ENCODE data around the gene AMIGO1.

Gene AMIGO1

DNA sequence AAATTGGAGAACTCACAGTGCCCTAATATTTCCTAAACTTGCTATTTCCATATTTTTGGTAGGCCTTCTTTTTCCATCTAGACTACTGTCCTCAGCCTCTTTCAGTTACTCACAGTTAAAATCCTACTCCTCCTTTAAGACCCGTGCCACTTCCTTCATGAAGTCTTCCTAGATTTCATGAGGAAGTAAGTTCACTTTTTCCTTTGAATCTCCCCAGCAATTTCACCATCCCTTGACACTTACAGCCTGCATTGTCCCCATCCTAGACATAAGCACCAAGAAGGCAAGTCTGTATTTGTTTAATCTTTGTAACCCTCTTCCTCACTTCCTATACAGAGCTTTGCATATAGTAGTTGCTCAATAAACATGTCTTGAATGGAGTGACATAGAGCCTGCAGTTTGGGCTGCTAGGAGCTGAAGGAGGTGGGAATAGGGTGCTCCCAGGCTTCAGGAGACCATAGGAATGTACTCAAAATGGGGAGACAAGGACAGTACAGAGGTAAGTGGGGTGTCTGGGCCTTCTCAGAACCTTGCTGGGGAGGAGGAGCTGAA is 24.9 kb upstream of the AMIGO1 start:
- DNase-seq (ENCODE audit: low read depth in 2 of 3, low spot score in 1 of 3) = no peak

DNA sequence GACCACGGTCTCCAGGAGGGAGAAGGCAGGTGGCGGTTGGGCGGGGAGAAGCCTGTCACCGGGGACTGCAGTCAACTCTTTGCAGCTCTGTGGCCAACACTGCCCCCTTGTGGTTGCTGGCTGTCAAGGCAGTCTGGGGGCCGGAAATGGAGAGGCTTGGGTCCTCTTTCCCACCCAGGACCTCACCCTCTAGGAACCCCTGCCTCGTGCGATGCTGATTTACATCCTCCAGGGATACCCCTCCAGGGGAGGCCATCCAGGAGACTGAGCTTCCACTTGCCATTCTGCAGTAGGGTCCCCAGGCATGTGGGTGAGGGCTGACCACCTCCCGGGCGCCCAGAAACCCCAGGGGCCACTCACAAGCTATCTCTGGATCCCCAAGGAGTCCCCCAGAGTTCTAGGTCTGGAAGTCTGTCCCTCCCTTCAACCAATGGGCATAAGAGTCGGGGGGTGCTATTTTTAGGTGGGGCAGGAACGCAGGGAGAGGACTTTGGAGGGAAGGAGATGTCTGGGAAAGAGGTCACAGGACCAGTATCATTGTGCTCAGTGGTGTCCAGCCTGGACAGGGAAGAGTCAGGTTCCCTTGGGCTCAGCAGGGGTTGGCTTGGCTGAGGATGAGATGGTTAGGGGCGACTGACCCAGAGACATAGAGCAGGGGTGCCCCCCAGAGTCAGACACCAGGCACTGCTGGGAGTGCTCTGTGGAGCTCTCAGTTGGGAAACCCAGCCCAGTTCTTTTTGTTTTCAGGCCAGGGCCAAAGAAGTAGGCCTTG is 23.0 kb upstream of the AMIGO1 start:
- peak; percentile 86 to 97 (median 87) for DNase-seq (ENCODE audit: low read depth in 2 of 3, low spot score in 1 of 3)

DNA sequence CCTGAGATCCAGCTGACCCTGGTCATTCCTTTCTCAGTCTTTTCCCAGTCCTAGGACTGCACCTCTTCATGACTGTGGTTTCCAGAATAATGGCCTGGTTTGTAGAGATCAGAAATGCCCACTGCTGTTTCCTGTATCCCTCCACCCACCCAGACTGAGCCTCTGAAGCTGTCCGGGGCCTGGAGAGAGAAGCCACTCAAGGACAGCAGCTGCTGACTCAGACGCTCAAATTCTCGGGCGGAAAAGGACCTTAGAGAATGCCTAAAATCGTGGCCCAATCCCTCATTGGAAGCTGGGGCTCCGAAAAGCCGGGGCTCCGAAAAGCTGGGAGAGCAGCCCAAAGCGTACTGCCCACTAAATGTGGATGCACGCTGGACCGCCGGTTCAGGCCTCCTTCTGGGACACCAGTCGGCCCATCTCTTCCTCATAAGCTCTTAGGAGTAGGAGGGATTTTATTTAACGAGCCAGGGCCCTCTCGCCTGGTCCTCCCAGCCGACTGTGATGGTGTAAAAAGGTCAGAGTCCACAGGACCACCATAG is 22.4 kb upstream of the AMIGO1 start:
- no peak for DNase-seq (ENCODE audit: low read depth in 2 of 3, low spot score in 1 of 3)

DNA sequence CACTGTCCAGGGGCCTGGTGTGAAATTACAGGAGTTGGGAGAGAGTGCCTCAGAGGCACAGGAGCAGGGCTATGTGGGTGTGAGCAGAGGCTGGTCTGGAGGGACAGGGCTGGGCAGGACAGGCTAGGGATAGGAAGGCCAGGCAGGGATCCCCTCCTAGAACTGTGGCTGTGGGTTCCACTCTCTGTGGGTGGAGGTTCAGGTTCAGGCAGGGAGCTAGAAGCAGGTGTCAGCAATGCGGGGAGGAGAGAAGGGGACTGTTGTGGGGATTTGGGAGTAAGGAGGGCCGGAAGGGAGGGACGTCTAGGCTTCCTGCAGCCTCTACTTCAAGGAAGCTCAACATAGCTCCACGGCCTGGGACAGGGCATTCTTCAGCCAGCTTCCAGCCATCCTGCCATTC is 21.9 kb upstream of the AMIGO1 start:
- no peak for DNase-seq (ENCODE audit: low read depth in 2 of 3, low spot score in 1 of 3)

DNA sequence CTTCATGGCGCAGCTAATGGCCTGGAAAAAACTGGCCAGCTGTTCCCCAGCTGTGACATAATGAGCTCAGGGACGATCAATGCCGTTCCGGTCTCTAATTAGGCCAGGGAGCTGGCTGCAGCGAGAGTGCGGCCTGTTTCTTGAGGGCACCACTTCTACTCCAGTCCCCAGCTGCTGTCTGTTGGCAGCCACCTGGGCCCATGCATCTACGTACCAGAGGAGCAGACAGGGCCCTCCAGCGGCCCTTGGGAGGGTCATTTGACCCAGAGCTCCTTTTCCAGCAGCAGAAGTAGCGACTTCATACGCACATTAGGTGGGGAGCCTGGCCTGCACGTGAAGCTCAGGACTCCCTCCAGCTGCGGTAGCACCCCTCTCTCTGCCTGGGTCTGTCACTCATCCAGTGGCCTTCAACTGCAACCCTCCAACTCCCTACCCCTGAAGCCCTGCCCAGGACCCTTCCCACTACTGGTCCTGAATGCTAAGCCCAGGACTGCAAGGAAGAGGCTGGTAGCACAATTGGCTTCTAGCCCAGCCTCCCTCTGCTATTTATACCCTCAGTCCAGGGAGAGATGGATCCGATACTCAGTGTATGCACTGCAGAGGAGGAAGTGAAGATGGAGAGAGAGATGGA is 21.0 kb upstream of the AMIGO1 start:
- no peak for DNase-seq (ENCODE audit: low read depth in 2 of 3, low spot score in 1 of 3)

DNA sequence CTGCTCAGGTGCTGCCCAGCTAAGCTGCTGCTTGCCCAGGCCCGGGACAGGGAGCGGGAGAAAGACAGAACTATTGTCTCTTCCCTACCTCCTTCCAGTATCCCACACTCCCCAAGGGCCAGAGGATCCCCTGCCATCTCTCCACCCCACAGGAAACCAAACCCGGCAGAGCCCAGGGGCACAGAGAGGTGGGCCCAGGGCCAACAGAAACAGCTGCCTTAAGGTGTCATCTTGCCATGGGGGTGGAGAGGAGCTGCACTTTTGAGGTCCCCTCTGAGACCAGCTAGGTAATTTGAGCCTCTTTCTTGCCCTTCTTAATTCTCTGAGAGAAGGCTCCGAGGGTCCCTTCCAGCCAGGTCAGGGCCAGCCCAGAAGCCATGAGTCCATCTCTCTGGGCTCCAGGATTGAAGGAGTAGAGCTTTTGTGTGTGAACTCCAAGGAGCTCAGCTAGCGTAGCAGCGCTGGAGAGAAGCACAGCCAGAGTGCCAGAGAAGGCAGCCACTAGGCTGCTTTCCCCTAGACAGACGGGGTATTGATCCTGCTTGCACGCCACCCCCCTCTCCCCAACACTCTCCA is 20.4 kb upstream of the AMIGO1 start:
- no peak for DNase-seq (ENCODE audit: low read depth in 2 of 3, low spot score in 1 of 3)

DNA sequence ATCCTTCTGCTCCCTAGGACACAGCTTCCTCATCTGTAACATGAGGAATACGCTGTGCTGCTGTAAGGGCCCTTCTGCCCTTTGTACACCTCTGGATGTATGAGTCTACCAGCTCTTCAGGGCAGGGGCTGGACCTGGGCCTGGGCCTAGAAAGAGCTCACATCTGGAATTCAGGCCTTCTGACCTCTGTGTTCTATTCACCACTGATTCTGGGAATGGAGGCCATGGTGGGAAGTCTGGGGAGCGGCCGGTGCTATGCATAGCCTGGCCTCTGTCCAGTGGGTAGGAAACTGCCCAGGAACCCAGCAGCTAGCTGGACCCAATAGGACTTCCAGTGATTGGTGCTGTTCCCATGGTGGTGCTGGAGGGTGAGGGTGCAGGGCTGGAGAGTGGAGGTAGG is 19.2 kb upstream of the AMIGO1 start:
- DNase-seq (ENCODE audit: low read depth in 2 of 3, low spot score in 1 of 3) = no peak

DNA sequence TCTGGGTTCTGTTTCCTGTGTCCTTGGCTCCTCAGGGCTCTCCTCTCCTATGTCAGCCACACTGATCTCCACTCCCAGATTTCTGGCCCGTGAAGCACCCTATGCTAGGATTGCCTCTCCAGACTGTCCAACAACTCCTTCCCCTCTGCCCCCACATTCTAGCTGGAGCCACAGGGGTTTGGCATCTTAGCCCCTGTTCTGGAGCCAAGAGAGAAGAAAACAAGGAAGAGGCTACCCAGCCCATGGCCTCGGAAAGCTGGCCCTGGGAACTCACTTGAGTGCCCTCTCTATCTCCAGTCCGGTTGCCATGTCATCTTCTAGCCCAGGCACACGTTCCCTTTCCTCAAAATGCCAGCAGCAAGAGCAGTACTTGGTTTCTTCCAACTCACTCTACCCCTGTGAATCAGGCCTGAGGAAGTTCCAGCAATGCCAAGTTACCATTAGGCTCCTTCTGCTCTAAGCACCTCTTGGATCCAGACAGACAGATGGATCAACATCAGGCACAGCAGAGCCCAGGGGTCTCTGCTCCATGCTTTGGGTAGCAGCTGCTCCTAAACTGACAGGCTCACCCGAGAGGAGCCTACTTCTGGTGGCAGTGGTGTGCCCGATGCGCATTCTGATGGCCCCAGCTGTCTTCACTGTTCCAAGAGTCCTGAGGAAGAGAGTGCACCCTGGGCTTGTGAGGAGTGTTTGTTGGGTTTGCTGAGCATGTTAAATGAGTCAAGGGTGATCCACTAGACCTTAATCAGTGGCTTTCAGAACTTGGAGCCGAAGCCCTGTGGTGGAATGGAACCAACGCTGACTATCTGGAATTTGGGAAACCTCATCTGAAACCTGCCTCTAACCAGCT is 18.5 kb upstream of the AMIGO1 start:
- no peak for DNase-seq (ENCODE audit: low read depth in 2 of 3, low spot score in 1 of 3)

DNA sequence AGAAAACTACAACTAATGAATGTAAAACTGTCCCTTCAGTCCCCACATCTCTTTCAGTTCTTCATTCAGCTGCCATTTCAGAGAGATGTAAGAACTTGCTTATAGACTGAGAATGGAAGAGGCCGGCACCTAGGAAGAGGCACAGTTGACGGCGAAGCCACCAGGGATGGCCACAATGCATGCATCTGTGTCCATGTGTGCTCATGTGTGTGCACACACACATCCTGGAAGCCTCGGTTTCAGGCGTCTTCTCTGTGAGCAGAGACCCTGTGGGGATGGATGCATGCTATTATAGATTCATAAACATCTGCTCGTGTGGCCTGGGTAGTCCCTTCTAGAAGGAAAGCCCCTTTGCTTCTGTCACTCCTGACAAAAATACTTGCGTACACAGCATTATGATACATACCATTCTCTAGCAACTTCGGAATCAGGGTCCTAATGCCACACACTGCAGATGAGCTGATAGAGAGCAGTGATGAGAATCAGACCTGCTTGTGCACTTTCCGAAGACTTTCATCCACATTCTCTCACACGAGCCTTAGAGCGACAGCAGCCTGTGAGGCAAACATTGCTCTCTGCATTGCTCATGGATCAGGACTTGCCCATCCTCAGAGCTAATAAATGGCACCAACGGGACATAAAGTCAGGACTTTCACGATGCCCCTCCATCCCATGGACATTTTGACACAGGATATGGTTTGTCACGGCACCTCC is 17.7 kb upstream of the AMIGO1 start:
- no peak for DNase-seq (ENCODE audit: low read depth in 2 of 3, low spot score in 1 of 3)

DNA sequence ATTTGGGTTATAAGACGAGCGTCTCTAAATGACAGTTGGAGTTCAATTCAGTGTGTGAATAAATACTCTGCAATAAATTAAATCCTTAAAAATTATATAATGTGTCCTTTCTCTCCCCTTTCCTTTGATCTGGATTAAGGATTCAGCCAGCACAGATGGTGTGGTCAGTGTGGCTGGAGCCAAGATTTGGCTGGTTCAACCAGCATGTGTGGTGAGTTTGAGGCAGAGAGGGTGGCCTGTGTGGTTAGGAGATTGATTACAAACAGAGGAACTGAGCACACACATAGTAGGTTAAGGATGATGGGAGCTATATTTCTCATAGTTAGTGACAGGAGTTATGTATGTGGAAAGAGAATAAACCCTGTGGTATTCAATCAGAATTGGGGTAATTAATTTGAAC is 14.2 kb upstream of the AMIGO1 start:
- no peak for DNase-seq (ENCODE audit: low read depth in 2 of 3, low spot score in 1 of 3)

DNA sequence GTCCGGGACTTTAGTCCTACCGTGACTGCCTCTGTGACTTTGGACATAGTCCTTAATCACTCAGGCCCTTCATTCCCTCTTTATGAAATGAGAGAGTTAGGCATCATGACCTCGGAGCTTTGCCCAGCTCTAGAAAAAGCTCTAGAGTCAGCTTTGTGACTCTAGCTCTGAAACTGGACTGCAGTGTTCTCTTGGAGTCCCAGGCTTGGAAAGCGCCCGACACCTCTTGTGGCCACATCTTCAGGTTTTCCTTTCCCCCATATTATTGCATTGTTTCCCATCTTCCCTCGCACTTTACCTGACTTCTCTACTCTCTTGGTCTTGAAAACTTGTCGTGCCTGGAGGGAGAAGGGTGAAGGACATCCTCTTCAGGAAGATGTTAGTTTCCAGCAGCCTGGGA is 12.5 kb upstream of the AMIGO1 start:
- DNase-seq (ENCODE audit: low read depth in 2 of 3, low spot score in 1 of 3) = no peak

DNA sequence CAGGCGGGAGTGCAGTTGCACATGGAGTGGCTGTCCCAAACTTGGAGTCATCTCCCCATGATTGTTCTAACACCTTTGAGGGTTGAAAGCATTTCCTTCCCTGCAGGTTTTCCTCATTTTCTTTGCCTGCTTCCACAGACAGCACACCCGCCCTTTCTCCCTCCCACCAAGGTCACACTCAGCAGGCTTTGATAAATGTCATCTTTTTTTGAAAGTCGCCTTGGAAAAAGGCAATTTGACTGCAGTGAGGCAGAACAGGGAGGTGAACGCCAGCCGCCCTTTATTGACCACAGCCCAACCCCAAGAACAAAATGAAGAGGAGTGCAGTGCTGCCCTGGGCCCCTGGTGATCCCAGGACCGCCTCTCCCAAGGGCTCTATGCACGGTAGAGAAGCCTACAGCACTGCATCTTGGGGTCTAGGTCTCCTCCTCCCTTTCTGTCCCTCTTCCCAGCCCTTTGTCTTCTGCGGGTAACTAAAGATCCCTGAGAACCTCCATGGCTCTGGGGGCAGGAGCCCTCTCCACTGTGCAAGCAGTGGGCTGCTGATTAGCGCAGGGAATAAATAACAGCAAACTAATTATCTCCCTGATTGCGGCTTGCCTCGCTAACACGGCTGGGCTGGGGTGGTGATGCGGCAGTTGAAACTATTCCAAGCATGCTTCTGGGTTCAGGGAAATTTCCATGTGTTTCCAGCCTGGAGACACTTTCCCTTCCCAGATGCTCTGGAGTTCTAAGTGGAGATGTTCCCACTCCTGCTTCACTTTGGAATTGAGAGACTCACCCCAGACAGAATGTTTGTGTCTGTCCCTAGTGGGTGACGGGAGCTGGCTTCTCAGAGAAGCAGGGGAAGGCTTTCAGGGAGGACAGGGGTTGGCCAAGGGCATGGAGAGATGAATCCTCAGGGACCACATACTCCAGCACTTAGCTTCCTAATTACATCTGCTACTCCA is 11.8 kb upstream of the AMIGO1 start:
- DNase-seq (ENCODE audit: low read depth in 2 of 3, low spot score in 1 of 3) = no peak

DNA sequence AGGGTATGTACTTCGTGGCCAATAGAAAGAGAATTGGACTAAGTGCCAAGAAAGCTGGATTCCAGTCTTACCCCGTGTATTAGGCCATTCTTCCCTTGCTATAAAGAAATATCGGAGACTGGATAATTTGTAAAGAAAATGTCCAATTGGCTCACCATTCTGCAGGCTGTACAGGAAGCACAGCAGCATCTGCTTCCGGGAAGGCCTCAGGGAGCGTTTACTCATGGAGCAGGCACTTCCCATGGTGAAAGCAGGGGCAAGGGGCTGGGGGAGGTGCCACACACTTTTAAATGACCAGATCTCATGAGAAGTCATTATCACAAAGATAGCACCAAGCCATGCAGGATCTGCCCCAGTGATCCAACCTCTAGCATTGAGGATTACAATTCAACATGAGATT is 7.8 kb upstream of the AMIGO1 start:
- no peak for DNase-seq (ENCODE audit: low read depth in 2 of 3, low spot score in 1 of 3)

DNA sequence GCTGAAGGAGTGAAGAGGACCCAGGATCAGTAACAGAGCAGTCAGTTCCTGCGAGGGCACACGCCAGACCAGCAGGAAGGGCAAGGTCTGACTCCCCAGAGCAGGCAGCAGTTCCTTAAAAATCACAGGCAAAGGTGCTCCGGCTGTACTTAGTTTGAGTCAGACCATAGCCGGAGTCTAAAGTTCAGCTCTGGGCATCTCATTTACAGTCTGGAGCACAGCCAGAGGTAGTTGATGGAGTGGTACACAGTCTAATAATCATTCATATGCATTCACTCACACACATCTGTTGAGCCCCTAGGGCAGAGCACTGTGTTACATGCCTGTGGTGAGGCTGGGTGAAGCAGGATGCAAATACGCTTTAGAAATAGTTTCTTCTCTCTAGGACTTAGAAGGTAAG is 7.3 kb upstream of the AMIGO1 start:
- DNase-seq (ENCODE audit: low read depth in 2 of 3, low spot score in 1 of 3) = no peak

DNA sequence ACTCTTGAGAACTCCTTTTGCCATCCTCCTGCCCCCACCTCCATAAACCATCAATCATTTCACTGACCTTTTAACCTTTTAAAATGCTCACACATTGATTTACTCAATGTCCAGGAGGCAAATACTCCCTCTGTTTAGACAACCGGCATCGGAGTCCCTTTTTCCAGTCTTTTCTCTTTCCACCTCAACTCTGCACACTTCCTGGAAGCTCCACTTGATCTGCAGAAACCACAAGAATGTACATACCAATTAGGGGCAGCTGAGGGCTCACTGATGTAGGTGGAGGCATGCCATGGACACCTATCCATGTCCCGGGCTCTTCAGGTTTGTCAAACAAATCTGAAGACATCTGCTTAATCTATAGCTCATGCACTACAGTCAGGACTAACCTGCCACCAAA is 5.3 kb upstream of the AMIGO1 start:
- DNase-seq (ENCODE audit: low read depth in 2 of 3, low spot score in 1 of 3) = no peak

DNA sequence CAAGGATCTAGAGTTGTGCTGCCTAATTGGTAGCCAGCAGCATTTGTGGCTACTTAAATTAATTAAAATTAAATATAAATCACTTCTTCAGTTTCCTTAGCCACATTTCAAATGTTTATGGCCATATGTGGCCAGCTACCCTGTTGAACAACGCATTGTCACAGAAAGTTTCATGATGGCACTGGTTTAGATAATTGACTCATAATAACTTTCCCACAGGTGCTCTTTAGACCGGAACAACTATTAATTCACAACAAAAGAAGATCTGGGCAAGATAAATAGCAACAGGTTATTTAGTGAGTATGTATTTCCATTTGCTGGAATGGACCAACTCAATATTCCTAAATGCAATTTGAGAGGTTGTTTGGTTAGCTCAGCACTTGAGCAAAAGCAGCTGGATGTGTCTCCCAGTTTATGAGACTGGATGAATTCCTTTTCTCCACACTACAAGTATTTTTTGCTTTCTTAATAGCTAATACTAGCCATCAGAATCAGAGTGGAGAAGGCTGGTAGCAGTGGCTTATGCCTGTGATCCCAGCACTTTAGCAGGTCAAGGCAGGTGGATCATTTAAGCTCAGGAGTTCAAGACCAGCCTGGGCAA is 3.7 kb upstream of the AMIGO1 start:
- no peak for DNase-seq (ENCODE audit: low read depth in 2 of 3, low spot score in 1 of 3)

DNA sequence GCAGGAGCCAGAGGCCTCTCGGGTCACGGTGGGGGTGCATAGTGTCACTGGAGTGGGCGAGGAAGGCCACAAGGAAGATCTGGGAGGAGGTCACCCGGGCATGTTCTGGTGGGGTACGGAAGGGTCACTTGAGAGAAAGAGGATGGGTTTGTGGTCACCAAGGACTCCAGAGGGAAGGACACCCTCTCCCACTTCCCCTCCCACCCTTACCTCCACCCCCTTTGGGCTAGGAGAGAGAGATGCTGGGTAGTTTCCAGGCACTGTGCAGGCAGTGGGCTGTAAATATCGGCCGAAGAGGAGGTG is 703 bp downstream of the AMIGO1 start:
- DNase-seq (ENCODE audit: low read depth in 2 of 3, low spot score in 1 of 3) = no peak

DNA sequence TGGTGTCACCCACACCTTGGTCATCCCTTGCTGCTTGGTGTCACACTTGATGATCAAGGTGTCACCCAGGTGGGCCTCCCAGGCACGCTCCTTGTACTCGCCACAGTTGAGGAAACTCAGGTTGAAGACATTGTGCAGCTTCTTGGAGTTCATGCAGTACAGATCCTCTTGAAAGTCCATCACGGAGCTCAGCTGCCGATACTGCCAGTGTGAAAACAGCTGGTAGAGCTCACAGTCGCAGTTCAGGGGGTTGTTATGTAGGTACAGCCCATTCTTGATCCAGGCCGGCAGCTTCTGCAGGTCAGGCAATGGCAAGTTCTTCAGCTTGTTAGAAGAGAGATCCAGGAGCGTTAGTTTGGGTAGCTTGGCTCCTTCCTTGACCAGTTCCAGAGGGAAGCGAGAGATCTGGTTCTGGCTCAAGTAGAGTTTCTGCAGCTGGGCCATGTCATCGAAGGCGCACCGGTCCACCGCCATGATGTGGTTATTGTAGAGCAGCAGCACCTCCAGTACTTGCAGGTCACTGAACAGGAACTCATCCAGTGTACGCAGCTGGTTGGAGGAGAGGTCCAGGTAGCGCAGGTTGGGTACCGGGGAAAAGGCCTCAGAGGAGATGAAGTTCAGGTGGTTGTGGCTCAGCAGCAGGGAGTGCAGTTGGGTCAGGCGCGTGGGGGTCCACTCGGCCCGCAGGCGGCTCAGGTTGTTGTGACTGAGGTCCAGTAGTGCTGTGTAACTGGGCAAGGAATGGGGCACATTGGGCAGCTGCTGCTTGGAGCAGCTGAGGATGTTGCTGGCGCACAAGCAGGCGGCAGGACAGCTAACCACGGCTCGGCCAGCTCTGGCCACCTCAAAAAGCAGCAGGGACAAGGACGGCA is 1.3 kb downstream of the AMIGO1 start:
- DNase-seq (ENCODE audit: low read depth in 2 of 3, low spot score in 1 of 3) = no peak
